Medulla oblongata (tissue), 1 donor: Measurements from ENCODE around the gene CTSH.
"Not testable (repeated sequence)": the region's sequence is repeated elsewhere in the genome, so short reads cannot be mapped to it uniquely, and the experiment has no call there.

ENCODE experiments used
- DNase-seq: peaks from one replicate; pipeline ENCODE4 v3.0.0-alpha.2; 2015; ENCODE audit errors: extremely low spot score

Gene CTSH

GRCh38 chr15:78923015-78923414 is 21.8 kb downstream of the CTSH start:
- DNase-seq = no peak

GRCh38 chr15:78922527-78922926 is 22.3 kb downstream of the CTSH start:
- DNase-seq = no peak

GRCh38 chr15:78921940-78922339 is 22.9 kb downstream of the CTSH start:
- peak; percentile 67 for DNase-seq

- DNase-seq = no peak
Measured at GRCh38 chr15:78921517-78921916, 23.3 kb downstream of the CTSH start.

- no peak for DNase-seq
Measured at GRCh38 chr15:78917888-78918287, 27.0 kb downstream of the CTSH start.

GRCh38 chr15:78916088-78916487 is 28.8 kb downstream of the CTSH start:
- no peak for DNase-seq

GRCh38 chr15:78915341-78916087 is 29.3 kb downstream of the CTSH start:
- DNase-seq = peak; percentile 89

GRCh38 chr15:78914027-78914764 is 30.6 kb downstream of the CTSH start:
- DNase-seq = peak; percentile 45

GRCh38 chr15:78913012-78913411 is 31.8 kb downstream of the CTSH start:
- no peak for DNase-seq

- DNase-seq = no peak
Measured at GRCh38 chr15:78912316-78912715, 32.5 kb downstream of the CTSH start.

GRCh38 chr15:78910271-78910670 is 34.6 kb downstream of the CTSH start:
- DNase-seq = peak; percentile 33

- DNase-seq = peak; percentile 54
Measured at GRCh38 chr15:78909791-78910228, 35.0 kb downstream of the CTSH start.

GRCh38 chr15:78909160-78909695 is 35.6 kb downstream of the CTSH start:
- DNase-seq = no peak

- DNase-seq = no peak
Measured at GRCh38 chr15:78907577-78907976, 37.3 kb downstream of the CTSH start.

- no peak for DNase-seq
Measured at GRCh38 chr15:78906316-78906620, 38.6 kb downstream of the CTSH start.

GRCh38 chr15:78904599-78905358 is 40.1 kb downstream of the CTSH start:
- no peak for DNase-seq

- DNase-seq = not testable (repeated sequence)
Measured at GRCh38 chr15:78902281-78903032, 42.4 kb downstream of the CTSH start.

GRCh38 chr15:78900819-78901533 is 43.9 kb downstream of the CTSH start:
- DNase-seq = not testable (repeated sequence)

GRCh38 chr15:78898540-78898939 is 46.3 kb downstream of the CTSH start:
- DNase-seq = no peak

GRCh38 chr15:78895471-78895870 is 49.4 kb downstream of the CTSH start:
- DNase-seq = no peak

GRCh38 chr15:78893538-78893937 is 51.3 kb downstream of the CTSH start:
- no peak for DNase-seq
